Loucy (cell line): ENCODE data around the gene NOC2L.

Experiments used
- H2AFZ ChIP-seq: fragments of 200-600 bp; sonication (generic); 2 replicates; pipeline ENCODE4 v1.6.0; 2016; ENCODE audit warnings: antibody characterized with exemption, mild to moderate bottlenecking, low read length, moderate library complexity
- H3F3A ChIP-seq: fragments of 200-600 bp; 2 replicates; pipeline ENCODE4 v1.6.0; 2016; ENCODE audit warnings: antibody characterized with exemption, low read depth, mild to moderate bottlenecking
- H3K27me3 ChIP-seq: fragments of 200-600 bp; sonication (generic); 2 replicates; pipeline ENCODE4 v1.6.1; 2014; ENCODE audit warnings: low read length, mild to moderate bottlenecking; ENCODE audit not compliant: insufficient read depth, poor library complexity, severe bottlenecking
- H3K36me3 ChIP-seq: fragments of 200-600 bp; sonication (generic); 2 replicates; pipeline ENCODE4 v1.6.1; 2016; ENCODE audit warnings: low read length; ENCODE audit not compliant: insufficient read depth
- H3K4me1 ChIP-seq: fragments of 200-600 bp; sonication (generic); 2 replicates; pipeline ENCODE4 v1.5.1; 2014; ENCODE audit warnings: low read length, mild to moderate bottlenecking; ENCODE audit not compliant: insufficient read depth, poor library complexity, severe bottlenecking
- H3K4me2 ChIP-seq: fragments of 200-600 bp; sonication (generic); 2 replicates; pipeline ENCODE4 v1.6.0; 2014; ENCODE audit warnings: antibody characterized with exemption, low read length, low read depth, mild to moderate bottlenecking; ENCODE audit not compliant: poor library complexity, severe bottlenecking
- H3K4me3 ChIP-seq: fragments of 200-600 bp; sonication (generic); 2 replicates; pipeline ENCODE4 v1.5.1; 2014; ENCODE audit warnings: low read length, mild to moderate bottlenecking, mixed read lengths; ENCODE audit not compliant: poor library complexity, severe bottlenecking
- H3K79me2 ChIP-seq: fragments of 200-600 bp; sonication (generic); 2 replicates; pipeline ENCODE4 v1.6.1; 2014; ENCODE audit warnings: low read length; ENCODE audit not compliant: insufficient read depth
- H3K9ac ChIP-seq: fragments of 200-600 bp; sonication (generic); 2 replicates; pipeline ENCODE4 v1.6.0; 2014; ENCODE audit warnings: mild to moderate bottlenecking, low read depth, low read length, moderate library complexity; ENCODE audit not compliant: poor library complexity, severe bottlenecking
- H3K9me2 ChIP-seq: fragments of 200-600 bp; sonication (generic); replicated peaks from 2 replicates; pipeline ENCODE4 v1.6.1; 2016; ENCODE audit warnings: low read depth, low read length, mixed read lengths
- H3K9me3 ChIP-seq: fragments of 200-600 bp; sonication (generic); 2 replicates; pipeline ENCODE4 v1.6.1; 2014; ENCODE audit warnings: mild to moderate bottlenecking, antibody characterized with exemption, low read length, low read depth; ENCODE audit not compliant: insufficient read depth
- H4K20me1 ChIP-seq: fragments of 200-600 bp; sonication (generic); 2 replicates; pipeline ENCODE4 v1.6.0; 2014; ENCODE audit warnings: antibody characterized with exemption, low read length, mild to moderate bottlenecking; ENCODE audit not compliant: insufficient read depth, poor library complexity, severe bottlenecking
- EZH2phosphoT487 ChIP-seq: fragments of 200-600 bp; IDR thresholded peaks from 2 replicates; pipeline ENCODE4 v1.6.1; 2018; ENCODE audit warnings: antibody characterized with exemption, mild to moderate bottlenecking, moderate library complexity, borderline replicate concordance
- TF ChIP-seq, protein P1 (sequence below): fragments of 200-600 bp; sonication (generic); conservative IDR thresholded peaks from 2 replicates; pipeline ENCODE4 v1.5.1; 2014; ENCODE audit warnings: mild to moderate bottlenecking, antibody characterized with exemption, low read length

The NOC2L gene

GRCh38 chr1:905811-906599 lies 53.1 kb downstream of the NOC2L start:
- H3K27me3 ChIP-seq = no peaks in the 10 kb centered on the region
- H3K9me3 ChIP-seq = no peaks in the 10 kb centered on the region
- no peaks in the 10 kb centered on the region for H3K9me2 ChIP-seq
- no peak for TF ChIP-seq EZH2phosphoT487
- TF ChIP-seq, protein P1, sequence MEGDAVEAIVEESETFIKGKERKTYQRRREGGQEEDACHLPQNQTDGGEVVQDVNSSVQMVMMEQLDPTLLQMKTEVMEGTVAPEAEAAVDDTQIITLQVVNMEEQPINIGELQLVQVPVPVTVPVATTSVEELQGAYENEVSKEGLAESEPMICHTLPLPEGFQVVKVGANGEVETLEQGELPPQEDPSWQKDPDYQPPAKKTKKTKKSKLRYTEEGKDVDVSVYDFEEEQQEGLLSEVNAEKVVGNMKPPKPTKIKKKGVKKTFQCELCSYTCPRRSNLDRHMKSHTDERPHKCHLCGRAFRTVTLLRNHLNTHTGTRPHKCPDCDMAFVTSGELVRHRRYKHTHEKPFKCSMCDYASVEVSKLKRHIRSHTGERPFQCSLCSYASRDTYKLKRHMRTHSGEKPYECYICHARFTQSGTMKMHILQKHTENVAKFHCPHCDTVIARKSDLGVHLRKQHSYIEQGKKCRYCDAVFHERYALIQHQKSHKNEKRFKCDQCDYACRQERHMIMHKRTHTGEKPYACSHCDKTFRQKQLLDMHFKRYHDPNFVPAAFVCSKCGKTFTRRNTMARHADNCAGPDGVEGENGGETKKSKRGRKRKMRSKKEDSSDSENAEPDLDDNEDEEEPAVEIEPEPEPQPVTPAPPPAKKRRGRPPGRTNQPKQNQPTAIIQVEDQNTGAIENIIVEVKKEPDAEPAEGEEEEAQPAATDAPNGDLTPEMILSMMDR = no peak
- no peaks in the 10 kb centered on the region for H3F3A ChIP-seq
- peaks cover 8% of the 10 kb centered on the region for H3K79me2 ChIP-seq
- no peaks in the 10 kb centered on the region for H3K36me3 ChIP-seq
- H3K9ac ChIP-seq = peak overlapping the region; percentile 77
- no peaks in the 10 kb centered on the region for H4K20me1 ChIP-seq
- H3K4me1 ChIP-seq = peaks cover 21% of the 10 kb centered on the region
- H3K4me2 ChIP-seq = peak overlapping the region; percentile 79
- peak overlapping the region; percentile 76 for H3K4me3 ChIP-seq
- no peak overlapping the region for H2AFZ ChIP-seq

DNA sequence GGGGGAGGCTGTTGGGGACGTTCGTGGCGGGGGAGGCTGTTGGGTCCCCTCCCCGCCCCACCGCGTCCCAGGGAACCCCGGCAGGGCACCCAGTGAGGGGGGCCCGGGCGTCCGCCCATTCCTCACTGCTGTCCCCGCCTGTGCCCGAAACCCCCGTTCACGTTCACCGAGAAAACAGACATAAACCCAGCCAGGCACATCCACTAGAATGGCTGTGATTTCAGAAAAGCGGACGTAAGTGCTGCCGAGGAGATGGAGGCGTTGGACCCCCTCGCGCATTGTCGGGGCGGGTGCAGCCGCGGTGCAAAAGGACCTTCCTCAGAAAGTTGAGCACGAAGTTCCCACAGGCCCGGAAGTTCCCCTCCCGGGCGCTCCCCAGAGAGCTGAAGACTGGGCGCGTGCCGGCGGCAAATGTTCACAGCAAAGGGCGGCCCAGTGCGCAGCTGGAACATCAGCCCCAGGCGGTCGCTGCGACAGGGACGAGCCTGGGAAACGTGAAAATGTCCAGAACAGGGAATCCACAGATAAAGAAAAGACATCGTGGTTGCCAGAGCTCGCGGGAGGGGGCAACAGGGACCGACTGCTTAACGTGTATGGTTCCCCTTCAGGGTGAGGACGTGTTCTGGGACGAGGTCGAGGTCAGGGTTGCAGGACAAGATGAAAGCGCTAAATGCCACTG lies 53.8 kb downstream of the NOC2L start:
- Histone ChIP-seq H3K36me3 (no peaks in the 10 kb centered on the region), H3K79me2 (peaks cover 8% of the 10 kb centered on the region), H3K4me3 (peak overlapping the region; percentile 76), H3K9ac (peak overlapping the region; percentile 77), H3K4me1 (peaks cover 21% of the 10 kb centered on the region), H3K4me2 (peak overlapping the region; percentile 79), H3F3A (no peaks in the 10 kb centered on the region), H4K20me1 (no peaks in the 10 kb centered on the region), H3K9me2 (no peaks in the 10 kb centered on the region), H3K9me3 (no peaks in the 10 kb centered on the region), H3K27me3 (no peaks in the 10 kb centered on the region), H2AFZ (peak overlapping the region; percentile 85)
- no peak for TF ChIP-seq EZH2phosphoT487
- TF ChIP-seq, protein P1 = no peak

- H3K4me3 ChIP-seq = peak overlapping the region; percentile 76
- no peaks in the 10 kb centered on the region for H3K9me2 ChIP-seq
- peaks cover 8% of the 10 kb centered on the region for H3K79me2 ChIP-seq
- peaks cover 21% of the 10 kb centered on the region for H3K4me1 ChIP-seq
- no peaks in the 10 kb centered on the region for H3K27me3 ChIP-seq
- H3K9ac ChIP-seq = peak overlapping the region; percentile 77
- no peak for TF ChIP-seq EZH2phosphoT487
- TF ChIP-seq, protein P1 = peak; percentile 63
- no peak overlapping the region; the same call in 1 of the 2 replicates for H2AFZ ChIP-seq
- no peaks in the 10 kb centered on the region for H3K36me3 ChIP-seq
- H3K4me2 ChIP-seq = peak overlapping the region; percentile 79
- H3K9me3 ChIP-seq = no peaks in the 10 kb centered on the region
- no peaks in the 10 kb centered on the region for H3F3A ChIP-seq
- H4K20me1 ChIP-seq = no peaks in the 10 kb centered on the region
These were observed 54.6 kb downstream of the NOC2L start for GRCh38 chr1:904310-904950.
